Calu3 (cell line): ENCODE results near the gene SND1. TPM values are rescaled to one million over a fixed set of nuclear protein-coding genes. Genes with fewer than 3 reads are reported as not detected.
"Not testable (repeated sequence)": the region's sequence is repeated elsewhere in the genome, so short reads cannot be mapped to it uniquely, and the experiment has no call there.

Experiments
- BruUV-seq: library from RNA; stranded (reverse); fragments of 400-500 nt; replicated peaks from 2 replicates; lab custom pipeline; 2021; lab: Mats Ljungman, UMichigan
- CTCF ChIA-PET: fragments of 300-600 bp; sonication (Branson Sonifier 250); formaldehyde crosslinking; loops from one replicate; lab custom pipeline; 2022; ENCODE audit warnings: antibody characterized with exemption; lab: Charles Lee
- DNase-seq: peaks from one replicate; pipeline ENCODE4 v3.0.0; 2022
- H3K27ac Mint-ChIP-seq: one replicate; pipeline ENCODE4 v1.8.0; 2022; ENCODE audit warnings: mixed read lengths; ENCODE audit not compliant: unreplicated experiment
- H3K27me3 Mint-ChIP-seq: one replicate; pipeline ENCODE4 v1.8.0; 2022; ENCODE audit warnings: mixed read lengths; ENCODE audit not compliant: unreplicated experiment
- H3K36me3 Mint-ChIP-seq: one replicate; pipeline ENCODE4 v1.8.0; 2022; ENCODE audit warnings: mild to moderate bottlenecking, moderate library complexity, mixed read lengths; ENCODE audit not compliant: insufficient read depth, unreplicated experiment
- H3K4me1 Mint-ChIP-seq: one replicate; pipeline ENCODE4 v1.8.0; 2022; ENCODE audit warnings: mild to moderate bottlenecking, low read depth, mixed read lengths; ENCODE audit not compliant: unreplicated experiment
- H3K4me3 Mint-ChIP-seq: one replicate; pipeline ENCODE4 v1.8.0; 2022; ENCODE audit warnings: mild to moderate bottlenecking, low read depth, moderate library complexity, mixed read lengths; ENCODE audit not compliant: unreplicated experiment
- H3K9me3 Mint-ChIP-seq: one replicate; pipeline ENCODE4 v1.8.0; 2022; ENCODE audit warnings: low read depth, mixed read lengths; ENCODE audit not compliant: unreplicated experiment
- intact Hi-C: fragments of 100-400 bp; cut with micrococcal nuclease; formaldehyde crosslinking; loops from one replicate; pipeline ENCODE4 v1.10.0; 2022; ENCODE audit not compliant: unreplicated experiment
- total RNA-seq: library from RNA; stranded (reverse); gene quantifications from 2 replicates; pipeline ENCODE4 v1.2.3, GENCODE V29; 2022
- TF ChIP-seq, protein P1 (sequence below): fragments of 200-600 bp; IDR thresholded peaks from one replicate; pipeline ENCODE4 v1.8.0; 2022; ENCODE audit warnings: antibody characterized with exemption; ENCODE audit not compliant: unreplicated experiment

Gene SND1
- total RNA-seq, 1 experiment from 2014 or later = 205 TPM

DNA sequence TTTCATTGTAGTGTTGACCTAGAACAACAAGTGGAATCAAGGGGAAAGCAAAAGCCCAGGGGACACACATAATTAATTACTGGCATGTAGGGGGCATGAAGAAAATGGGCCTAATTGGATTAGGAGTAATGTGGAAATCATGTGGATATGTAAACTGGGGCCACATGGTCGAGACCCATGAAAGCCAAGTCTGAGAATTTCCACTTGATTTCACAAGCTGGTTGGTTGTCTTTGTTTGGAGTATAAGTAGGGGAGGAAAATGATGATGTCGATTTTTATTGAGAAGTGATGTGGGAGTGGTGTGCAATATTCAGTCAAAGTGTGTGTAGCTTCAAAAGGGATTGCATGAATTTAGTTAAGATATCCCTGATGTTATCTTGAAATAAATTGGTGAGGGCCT lies 247.4 kb downstream of the SND1 start:
- Mint-ChIP-seq H3K9me3 (no peaks in the 10 kb centered on the region), H3K36me3 (peaks cover 5% of the 10 kb centered on the region), H3K27ac (no peak overlapping the region), H3K4me3 (no peak overlapping the region), H3K4me1 (peaks cover 9% of the 10 kb centered on the region), H3K27me3 (no peaks in the 10 kb centered on the region)
- intact Hi-C loops = no loop called here
- CTCF ChIA-PET = no interaction called here
- no peak for DNase-seq
- BruUV-seq = no TSS peak
- TF ChIP-seq, protein P1, sequence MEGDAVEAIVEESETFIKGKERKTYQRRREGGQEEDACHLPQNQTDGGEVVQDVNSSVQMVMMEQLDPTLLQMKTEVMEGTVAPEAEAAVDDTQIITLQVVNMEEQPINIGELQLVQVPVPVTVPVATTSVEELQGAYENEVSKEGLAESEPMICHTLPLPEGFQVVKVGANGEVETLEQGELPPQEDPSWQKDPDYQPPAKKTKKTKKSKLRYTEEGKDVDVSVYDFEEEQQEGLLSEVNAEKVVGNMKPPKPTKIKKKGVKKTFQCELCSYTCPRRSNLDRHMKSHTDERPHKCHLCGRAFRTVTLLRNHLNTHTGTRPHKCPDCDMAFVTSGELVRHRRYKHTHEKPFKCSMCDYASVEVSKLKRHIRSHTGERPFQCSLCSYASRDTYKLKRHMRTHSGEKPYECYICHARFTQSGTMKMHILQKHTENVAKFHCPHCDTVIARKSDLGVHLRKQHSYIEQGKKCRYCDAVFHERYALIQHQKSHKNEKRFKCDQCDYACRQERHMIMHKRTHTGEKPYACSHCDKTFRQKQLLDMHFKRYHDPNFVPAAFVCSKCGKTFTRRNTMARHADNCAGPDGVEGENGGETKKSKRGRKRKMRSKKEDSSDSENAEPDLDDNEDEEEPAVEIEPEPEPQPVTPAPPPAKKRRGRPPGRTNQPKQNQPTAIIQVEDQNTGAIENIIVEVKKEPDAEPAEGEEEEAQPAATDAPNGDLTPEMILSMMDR = no peak

DNA sequence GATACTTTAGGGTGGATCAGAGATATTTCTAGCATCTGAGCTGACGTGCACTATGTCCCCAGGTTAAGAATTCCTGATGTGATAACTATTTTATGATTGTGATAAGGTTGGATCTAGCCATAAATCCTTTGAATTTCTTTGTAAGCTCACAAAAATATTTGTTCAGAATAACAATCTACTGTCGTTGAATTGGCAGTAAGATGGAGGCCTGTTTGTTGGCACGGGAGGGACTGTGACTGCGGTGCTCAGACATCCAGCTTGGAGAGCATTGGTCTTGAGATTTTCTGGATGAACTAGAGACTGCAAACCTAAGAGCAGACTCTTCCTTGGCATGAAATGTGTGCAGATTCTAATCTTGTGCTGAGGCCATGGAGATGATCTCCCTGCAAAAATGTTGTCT lies 248.1 kb downstream of the SND1 start:
- peaks cover 12% of the 10 kb centered on the region for H3K4me1 Mint-ChIP-seq
- intact Hi-C loops = no loop called here
- DNase-seq = no peak
- TF ChIP-seq, protein P1 = no peak
- CTCF ChIA-PET = no interaction called here
- no peaks in the 10 kb centered on the region for H3K9me3 Mint-ChIP-seq
- no peak overlapping the region for H3K4me3 Mint-ChIP-seq
- H3K27ac Mint-ChIP-seq = no peak overlapping the region
- peaks cover 5% of the 10 kb centered on the region for H3K36me3 Mint-ChIP-seq
- no peaks in the 10 kb centered on the region for H3K27me3 Mint-ChIP-seq
- no TSS peak for BruUV-seq

DNA sequence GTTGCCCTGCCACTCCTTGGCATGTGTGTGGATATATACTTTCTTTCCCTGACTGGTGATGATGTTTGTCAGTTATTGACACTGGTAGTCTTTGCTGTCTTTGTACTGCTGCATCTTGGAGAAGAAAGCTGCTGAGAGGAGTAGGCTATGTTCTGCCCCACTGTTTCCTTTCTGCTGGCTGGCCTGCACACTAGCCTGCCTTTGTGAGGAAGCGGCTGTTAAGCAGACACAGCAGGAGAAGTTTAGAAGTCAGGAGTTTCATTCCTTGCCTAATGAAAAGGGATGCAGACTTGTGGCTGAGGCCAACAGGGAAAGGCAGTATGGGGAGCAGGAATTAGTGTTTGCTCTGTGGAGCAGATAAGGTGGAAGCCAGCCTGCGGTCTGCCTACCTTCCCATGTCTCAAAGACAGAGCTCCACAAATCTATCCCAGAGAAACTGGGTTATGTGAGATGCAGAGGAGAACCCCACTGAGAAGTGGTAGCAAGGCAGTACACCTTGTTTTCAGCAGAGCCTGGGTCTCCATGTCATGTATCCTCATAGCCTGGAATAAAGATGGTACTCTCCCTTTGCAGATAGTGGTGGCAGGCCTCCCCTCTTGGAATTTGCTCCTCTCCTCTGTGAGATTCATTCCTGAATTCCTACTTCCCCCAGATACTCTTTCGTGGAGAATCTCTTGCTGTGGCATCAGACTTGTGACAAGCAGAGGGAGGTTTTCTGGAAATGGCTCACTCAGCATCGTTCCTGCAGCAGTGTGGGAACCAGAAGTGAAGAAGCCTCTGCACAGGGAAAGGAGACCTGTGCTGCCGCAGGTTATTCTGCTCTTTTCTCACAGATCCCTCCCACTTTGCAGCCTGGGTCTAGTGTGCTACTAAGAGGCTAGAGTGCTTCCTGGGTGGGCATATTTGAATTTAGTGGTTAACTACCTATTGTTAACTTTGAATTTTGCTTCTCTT lies 249.0 kb downstream of the SND1 start:
- Mint-ChIP-seq H3K27me3 (no peaks in the 10 kb centered on the region), H3K4me3 (no peak overlapping the region), H3K4me1 (peaks cover 20% of the 10 kb centered on the region), H3K9me3 (no peaks in the 10 kb centered on the region), H3K36me3 (peaks cover 5% of the 10 kb centered on the region), H3K27ac (no peak overlapping the region)
- no peak for DNase-seq
- BruUV-seq = no TSS peak
- TF ChIP-seq, protein P1 = no peak
- intact Hi-C loops = no loop called here
- CTCF ChIA-PET = no interaction called here

DNA sequence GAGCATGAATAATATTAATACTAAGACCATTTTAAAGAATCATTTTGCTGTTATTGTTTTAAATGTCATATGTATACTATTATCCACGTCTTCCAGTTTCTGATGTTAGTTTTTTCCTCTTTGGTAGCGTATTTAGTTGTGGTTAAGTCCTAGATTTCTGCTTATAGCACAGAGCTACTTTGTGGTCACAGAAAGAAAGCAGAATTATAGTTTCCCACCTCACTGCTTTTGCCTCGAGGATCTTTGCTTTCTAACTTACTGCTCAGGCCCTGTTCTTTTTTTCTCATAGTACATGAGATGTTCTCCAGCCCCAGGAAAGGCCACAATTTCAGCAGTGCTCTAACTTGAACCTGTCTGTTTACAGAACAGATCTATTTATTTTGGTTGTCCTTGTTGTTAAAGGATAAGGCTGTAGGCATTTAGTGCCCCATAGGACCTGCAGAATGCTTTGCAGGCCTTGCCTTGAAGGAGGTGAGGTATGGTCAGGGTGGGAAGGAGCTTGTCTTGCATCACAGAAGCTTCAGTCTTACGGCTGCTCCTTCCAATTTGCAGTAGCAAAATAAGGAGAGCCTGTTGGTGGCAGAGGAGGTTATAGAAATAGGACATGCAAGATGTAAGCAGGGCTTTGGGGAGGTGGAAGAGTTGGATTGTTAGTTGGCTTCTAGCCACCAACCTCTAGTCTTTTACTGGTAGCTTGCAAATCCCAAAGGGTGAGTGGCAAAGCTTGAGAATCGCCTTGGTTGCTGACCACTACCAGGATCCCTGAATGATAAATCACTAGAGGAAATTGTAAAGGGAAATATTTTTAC lies 250.1 kb downstream of the SND1 start:
- CTCF ChIA-PET = no interaction called here
- BruUV-seq = no TSS peak
- Mint-ChIP-seq H3K4me1 (peaks cover 24% of the 10 kb centered on the region), H3K36me3 (peaks cover 6% of the 10 kb centered on the region), H3K27me3 (no peaks in the 10 kb centered on the region), H3K27ac (no peak overlapping the region), H3K9me3 (no peaks in the 10 kb centered on the region), H3K4me3 (no peak overlapping the region)
- intact Hi-C loops = no loop called here
- TF ChIP-seq, protein P1 = no peak
- DNase-seq = no peak

DNA sequence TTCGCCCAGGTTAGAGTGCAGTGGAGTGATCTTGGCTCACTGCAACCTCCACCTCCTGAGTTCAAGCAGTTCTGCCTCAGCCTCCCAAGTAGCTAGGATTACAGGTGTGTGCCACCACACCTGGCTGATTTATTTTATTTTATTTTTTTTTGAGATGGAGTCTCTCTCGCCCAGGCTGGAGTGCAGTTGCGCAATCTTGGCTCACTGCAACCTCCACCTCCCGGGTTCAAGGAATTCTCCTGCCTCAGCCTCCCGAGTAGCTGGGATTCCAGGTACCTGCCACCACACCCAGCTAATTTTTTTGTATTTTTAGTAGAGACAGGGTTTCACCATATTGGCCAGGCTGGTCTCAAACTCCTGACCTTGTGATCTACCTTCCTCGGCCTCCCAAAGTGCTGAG lies 250.8 kb downstream of the SND1 start:
- intact Hi-C loops, H3K27me3 Mint-ChIP-seq, H3K9me3 Mint-ChIP-seq, H3K27ac Mint-ChIP-seq, DNase-seq, H3K4me3 Mint-ChIP-seq, BruUV-seq, CTCF ChIA-PET: not testable (repeated sequence)
- Mint-ChIP-seq H3K36me3 (peaks cover 13% of the 10 kb centered on the region), H3K4me1 (peaks cover 31% of the 10 kb centered on the region)
